Kidney (tissue), 14 donors: ENCODE results near the gene CHST10. TPM values are rescaled to one million over a fixed set of nuclear protein-coding genes. Genes with fewer than 3 reads are reported as not detected.

Source experiments
- DNase-seq, 5 donors: peaks; one replicate each; pipeline ENCODE4 v3.0.0-alpha.2; 2013 to 2020
- FAIRE-seq: peaks from 2 replicates; lab custom pipeline; 2012; peaks lifted over from hg19 to GRCh38; lab: Jason Lieb, UNC
- H3K27ac ChIP-seq, 2 donors: one replicate each; pipeline ENCODE4 v1.7.0; 2013; ENCODE audit warnings: low read depth in 2 of 2, low read length in 2 of 2, inconsistent platforms in 1 of 2
- H3K27me3 ChIP-seq: one replicate; pipeline ENCODE4 v1.7.1; 2013; ENCODE audit warnings: low read length, inconsistent platforms; ENCODE audit not compliant: control insufficient read depth, insufficient read depth
- H3K36me3 ChIP-seq, 3 donors: one replicate each; pipeline versions ENCODE4 v1.7.0 to v1.7.1; 2013; ENCODE audit warnings: low read length in 3 of 3, control low read depth in 1 of 3, inconsistent platforms in 1 of 3; ENCODE audit not compliant: insufficient read depth in 3 of 3, control insufficient read depth in 2 of 3
- H3K4me1 ChIP-seq, 3 donors: one replicate each; pipeline versions ENCODE4 v1.7.0 to v1.7.1; 2013; ENCODE audit warnings: low read length in 3 of 3, inconsistent platforms in 1 of 3, low read depth in 1 of 3; ENCODE audit not compliant: control insufficient read depth in 2 of 3, insufficient read depth in 2 of 3
- H3K4me3 ChIP-seq, 3 donors: one replicate each; pipeline versions ENCODE4 v1.7.0 to v1.8.1; 2013; ENCODE audit warnings: low read length in 3 of 3, control low read depth in 1 of 3, inconsistent platforms in 1 of 3
- H3K9ac ChIP-seq, 3 donors: one replicate each; pipeline versions ENCODE4 v1.7.0 to v1.7.1; 2013; ENCODE audit warnings: low read length in 3 of 3, control low read depth in 1 of 3, inconsistent platforms in 1 of 3
- H3K9me3 ChIP-seq, 3 donors: one replicate each; pipeline versions ENCODE4 v1.7.0 to v1.7.1; 2013; ENCODE audit warnings: low read length in 3 of 3, control low read depth in 1 of 3, inconsistent platforms in 1 of 3; ENCODE audit not compliant: control insufficient read depth in 2 of 3, insufficient read depth in 1 of 3
- CTCF ChIP-seq: IDR thresholded peaks from 3 replicates; pipeline ENCODE4 v1.5.1; 2012; ENCODE audit warnings: mild to moderate bottlenecking, moderate library complexity, borderline replicate concordance; ENCODE audit not compliant: insufficient read depth; ENCODE audit errors: extremely low read depth
- intact Hi-C: fragments of 100-400 bp; cut with DNase I; formaldehyde crosslinking; loops from one replicate; pipeline ENCODE4 v1.11.1; 2022
- polyA plus RNA-seq: library from polyadenylated mRNA; stranded (reverse); fragments of 350-450 nt; fragmentation: Illumina TruSeq; extraction: RNeasy Lipid Tissue Mini Kit (QIAGEN cat#74804); gene quantifications from one replicate; pipeline ENCODE4 v1.2.3, GENCODE V29; 2014; ENCODE audit warnings: low read depth, low replicate concordance; ENCODE audit not compliant: insufficient read depth
- total RNA-seq: library from RNA; stranded (reverse); fragmentation: NEBNext Ultra II Directional; extraction: Animal tissue kit (Norgen Biotek cat#: 25700); gene quantifications from one replicate; pipeline ENCODE4 v1.2.1, GENCODE V29; 2021
- donor health status: control.
- donor health status: control.
- donor health status: control.
- donor health status: control.
- donor health status: control.
- donor health status: DM: yes; HTN: yes; CAD: no.
- donor health status: Normal renal cell carcinoma (clear cell type).

Gene CHST10
- total and polyA plus RNA-seq, 2 donors from 2014 or later = 6.2 to 7.1 TPM

- intact Hi-C loops = no loop called here
- Histone ChIP-seq H3K36me3 (no peaks in the 10 kb centered on the region), H3K4me1 (no peaks in the 10 kb centered on the region), H3K9me3 (peaks cover 0 to 5% (median 0%) of the 10 kb centered on the region in 3 donors), H3K27ac (no peak overlapping the region), H3K4me3 (no peak overlapping the region), H3K9ac (no peak overlapping the region), H3K27me3 (no peaks in the 10 kb centered on the region)
- no peak for FAIRE-seq
- DNase-seq = no peak
- TF ChIP-seq CTCF = no peak
These were observed 36.4 kb upstream of the CHST10 start for GRCh38 chr2:100453853-100454252.

- intact Hi-C loops = no loop called here
- no peak for FAIRE-seq
- Histone ChIP-seq H3K9ac (no peak overlapping the region), H3K27ac (no peak overlapping the region), H3K9me3 (no peaks in the 10 kb centered on the region), H3K36me3 (no peaks in the 10 kb centered on the region), H3K4me1 (no peaks in the 10 kb centered on the region), H3K27me3 (no peaks in the 10 kb centered on the region), H3K4me3 (no peak overlapping the region)
- no peak for DNase-seq
- no peak for TF ChIP-seq CTCF
These were observed 34.3 kb upstream of the CHST10 start for GRCh38 chr2:100451734-100452133.

GRCh38 chr2:100451092-100451491 is 33.6 kb upstream of the CHST10 start:
- Histone ChIP-seq H3K9me3 (no peaks in the 10 kb centered on the region), H3K4me1 (no peaks in the 10 kb centered on the region), H3K4me3 (no peak overlapping the region), H3K27me3 (no peaks in the 10 kb centered on the region), H3K9ac (no peak overlapping the region), H3K36me3 (no peaks in the 10 kb centered on the region), H3K27ac (no peak overlapping the region)
- FAIRE-seq (no peak), DNase-seq (no peak)
- no peak for TF ChIP-seq CTCF
- intact Hi-C loops = no loop called here

GRCh38 chr2:100446696-100447095 is 29.2 kb upstream of the CHST10 start:
- Histone ChIP-seq H3K9ac (no peak overlapping the region), H3K27ac (no peak overlapping the region), H3K36me3 (no peaks in the 10 kb centered on the region), H3K4me1 (no peaks in the 10 kb centered on the region), H3K4me3 (no peak overlapping the region), H3K9me3 (no peaks in the 10 kb centered on the region), H3K27me3 (no peaks in the 10 kb centered on the region)
- FAIRE-seq (no peak), DNase-seq (no peak)
- no peak for TF ChIP-seq CTCF
- intact Hi-C loops = no loop called here
